NCI-H524 (cell line): ENCODE measurements around the gene SURF4.
"Not testable (repeated sequence)": the region's sequence is repeated elsewhere in the genome, so short reads cannot be mapped to it uniquely, and the experiment has no call there.

ENCODE experiments used
- DNase-seq, 2 experiments: peaks; one replicate each; lab custom pipeline; 2025; lab: John Stamatoyannopoulos, UW

Gene SURF4

GRCh38 chr9:133334161-133334560 lies 41.7 kb downstream of the SURF4 start:
- DNase-seq: no peak

DNA sequence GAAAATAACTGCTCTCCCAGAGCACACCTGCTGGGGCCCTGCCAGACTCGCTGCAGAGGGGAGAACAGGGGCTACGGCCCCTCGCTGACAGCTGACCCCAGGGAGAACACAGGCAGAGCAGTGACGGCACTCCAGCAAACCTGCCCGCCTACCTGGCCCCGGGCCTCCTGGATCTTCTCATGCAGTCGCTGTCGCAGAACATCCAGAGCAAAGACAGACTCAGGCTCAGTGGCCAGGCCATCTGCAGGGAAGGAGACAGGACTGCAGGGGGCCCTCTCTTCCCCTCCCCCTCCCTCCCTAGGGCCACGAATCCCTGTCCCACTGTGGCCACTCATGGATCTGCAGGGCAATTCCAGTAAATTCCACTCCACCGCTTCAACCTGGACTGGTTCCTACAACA lies 42.3 kb downstream of the SURF4 start:
- DNase-seq: no peak

DNA sequence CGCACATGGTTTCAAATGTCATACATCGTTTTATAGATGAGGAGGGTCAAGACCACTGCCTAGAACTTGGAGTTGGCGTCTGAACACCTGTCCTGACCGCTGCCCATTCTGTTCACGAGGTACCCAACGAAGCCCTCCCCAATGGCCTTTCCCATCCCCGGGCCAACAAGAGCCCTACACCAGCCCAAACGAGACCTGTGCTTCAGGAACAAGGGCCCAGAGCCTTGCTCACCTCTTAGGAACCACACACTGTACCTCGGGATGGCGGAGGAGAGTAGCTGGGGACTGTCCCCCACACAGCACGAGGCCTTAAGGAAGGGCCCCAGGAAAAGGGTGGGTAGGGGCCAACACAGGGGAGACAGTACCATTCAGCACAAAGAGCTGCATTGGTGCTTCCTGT lies 42.8 kb downstream of the SURF4 start:
- no peak for DNase-seq

DNA sequence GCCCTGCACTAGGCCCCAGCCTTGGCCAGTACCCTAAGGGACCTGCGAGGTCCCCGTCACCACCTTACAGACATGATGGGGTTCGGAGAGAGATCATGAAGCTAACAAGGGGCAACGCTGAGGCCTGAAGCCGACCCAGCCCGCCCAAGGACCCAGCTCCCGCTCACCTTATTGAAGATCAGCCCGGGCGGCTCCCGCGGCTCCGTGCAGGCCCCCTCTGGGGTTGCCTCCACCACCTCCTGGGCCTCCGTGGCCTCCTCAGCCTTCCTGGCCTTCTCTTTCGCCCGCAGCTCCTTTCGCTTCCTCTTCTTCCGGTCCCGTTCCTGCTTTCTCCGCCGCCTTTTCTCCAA lies 43.5 kb downstream of the SURF4 start:
- DNase-seq: no peak

GRCh38 chr9:133331641-133332380 lies 44.0 kb downstream of the SURF4 start:
- DNase-seq: no peak

- DNase-seq: no peak
Observed at GRCh38 chr9:133331221-133331620, 44.6 kb downstream of the SURF4 start.

- peak in 1 of 2 experiments; percentile 49 for DNase-seq
Observed at GRCh38 chr9:133329306-133330156, 46.3 kb downstream of the SURF4 start.

- no peak for DNase-seq
Observed at GRCh38 chr9:133327834-133328484, 47.9 kb downstream of the SURF4 start.

DNA sequence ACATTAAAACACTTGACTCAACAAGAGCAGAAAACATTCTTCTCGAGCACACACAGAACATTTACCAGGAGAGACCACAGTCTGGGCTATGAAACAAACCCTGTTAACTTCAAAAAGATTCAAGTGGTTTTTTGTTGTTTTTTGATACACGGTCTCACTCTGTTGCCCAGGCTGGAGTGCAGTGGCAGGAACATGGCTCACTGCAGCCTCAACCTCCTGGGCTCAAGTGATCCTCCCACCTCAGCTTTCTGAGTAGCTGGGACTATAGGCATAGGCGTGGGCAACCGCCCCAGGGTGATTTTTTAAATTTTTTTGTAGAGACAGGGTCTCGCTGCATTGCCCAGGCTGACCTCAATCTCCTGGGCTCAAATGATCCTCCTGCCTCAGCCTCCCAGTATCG lies 48.8 kb downstream of the SURF4 start:
- not testable (repeated sequence) for DNase-seq

- no peak for DNase-seq
Observed at GRCh38 chr9:133323991-133324703, 51.7 kb downstream of the SURF4 start.

DNA sequence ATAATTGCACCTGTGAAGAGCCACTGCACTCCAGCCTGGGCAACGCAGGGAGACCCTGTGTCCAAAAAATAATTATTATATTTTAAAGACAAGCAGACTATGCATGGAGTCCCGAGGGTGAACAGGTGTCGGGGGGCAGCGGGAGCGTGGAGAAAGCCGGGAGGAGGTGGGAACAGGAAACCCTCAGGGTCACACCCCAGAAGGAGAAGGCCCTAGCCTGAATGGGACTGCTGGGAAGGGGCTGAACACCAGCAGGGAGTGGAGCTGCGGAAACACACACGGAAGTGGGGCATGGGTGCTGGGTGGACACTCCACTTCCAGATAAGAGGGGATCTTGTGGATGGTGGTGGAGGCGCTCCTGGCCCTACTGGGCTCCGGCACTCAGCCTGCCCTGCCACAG lies 52.6 kb downstream of the SURF4 start:
- no peak for DNase-seq

DNA sequence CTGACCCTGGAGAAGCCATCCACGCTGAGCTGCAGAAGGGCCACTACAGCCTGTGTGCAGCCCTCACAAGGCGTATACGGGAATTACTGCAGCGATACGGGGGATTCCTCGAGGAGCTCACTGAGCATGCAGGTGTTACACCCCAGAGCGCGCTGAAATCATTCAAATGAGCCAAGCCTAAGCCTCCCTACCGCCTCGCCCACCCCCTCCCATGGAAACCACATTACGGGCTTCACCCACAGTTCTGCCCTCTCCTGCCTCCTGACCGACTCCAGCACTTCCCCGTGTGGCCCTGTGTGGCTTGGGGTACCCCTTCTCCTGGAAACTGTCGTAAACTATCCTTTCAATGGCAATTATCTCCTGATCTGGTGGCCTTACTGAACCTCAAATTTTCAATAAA lies 53.2 kb downstream of the SURF4 start:
- no peak for DNase-seq

GRCh38 chr9:133321411-133321935 lies 54.4 kb downstream of the SURF4 start:
- DNase-seq: no peak

GRCh38 chr9:133320421-133320881 lies 55.4 kb downstream of the SURF4 start:
- DNase-seq: no peak

DNA sequence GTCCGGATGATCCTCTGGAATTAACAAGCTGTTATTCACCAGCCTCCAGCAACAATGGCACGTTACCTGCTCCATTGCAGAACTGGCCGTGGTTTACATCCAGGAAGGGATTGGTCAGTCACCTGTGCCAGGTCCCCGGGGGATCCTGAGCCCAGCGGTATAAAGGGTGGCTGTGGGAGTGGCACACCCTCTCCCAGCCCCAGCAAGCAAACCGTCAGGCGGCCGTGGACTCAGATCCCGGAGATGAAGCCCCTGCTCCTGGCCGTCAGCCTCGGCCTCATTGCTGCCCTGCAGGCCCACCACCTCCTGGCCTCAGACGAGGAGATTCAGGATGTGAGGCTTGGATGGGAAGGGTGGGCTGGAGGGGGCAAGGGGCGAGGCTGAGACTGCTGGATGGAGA lies 58.3 kb downstream of the SURF4 start:
- DNase-seq: not testable (repeated sequence)

- no peak for DNase-seq
Observed at GRCh38 chr9:133315997-133316396, 59.9 kb downstream of the SURF4 start.
